WERI-Rb-1 (cell line): ENCODE data around the gene SLC32A1.
A peak's percentile ranks its signal among the peaks of the same experiment; 100 is the strongest.

ENCODE experiments used
- DNase-seq: peaks from one replicate; pipeline ENCODE4 v3.0.0-alpha.2; 2020
- H3K27ac ChIP-seq: fragments of 250-450 bp; sonication (Bioruptor Pico); 2 replicates; pipeline ENCODE4 v1.5.1; 2020; ENCODE audit warnings: mild to moderate bottlenecking, moderate library complexity
- H3K27me3 ChIP-seq: fragments of 250-450 bp; sonication (Bioruptor Pico); 2 replicates; pipeline ENCODE4 v1.5.1; 2021; ENCODE audit warnings: mild to moderate bottlenecking, low read depth, moderate library complexity; ENCODE audit not compliant: insufficient read depth, severe bottlenecking
- H3K36me3 ChIP-seq: fragments of 250-450 bp; sonication (Bioruptor Pico); 2 replicates; pipeline ENCODE4 v1.5.1; 2020; ENCODE audit warnings: mild to moderate bottlenecking, moderate library complexity
- H3K4me3 ChIP-seq: 2 replicates; pipeline ENCODE4 v1.5.1; 2011; ENCODE audit warnings: low read depth, mild to moderate bottlenecking, control low read depth, low read length
- H3K9me3 ChIP-seq: fragments of 250-450 bp; sonication (Bioruptor Pico); 2 replicates; pipeline ENCODE4 v1.5.1; 2021; ENCODE audit warnings: mild to moderate bottlenecking, moderate library complexity; ENCODE audit not compliant: severe bottlenecking
- TF ChIP-seq, protein P1 (sequence below): IDR thresholded peaks from 2 replicates; pipeline ENCODE4 v1.5.1; 2011; ENCODE audit warnings: low read depth, mild to moderate bottlenecking, control low read depth, inconsistent platforms, low read length

Gene SLC32A1

DNA sequence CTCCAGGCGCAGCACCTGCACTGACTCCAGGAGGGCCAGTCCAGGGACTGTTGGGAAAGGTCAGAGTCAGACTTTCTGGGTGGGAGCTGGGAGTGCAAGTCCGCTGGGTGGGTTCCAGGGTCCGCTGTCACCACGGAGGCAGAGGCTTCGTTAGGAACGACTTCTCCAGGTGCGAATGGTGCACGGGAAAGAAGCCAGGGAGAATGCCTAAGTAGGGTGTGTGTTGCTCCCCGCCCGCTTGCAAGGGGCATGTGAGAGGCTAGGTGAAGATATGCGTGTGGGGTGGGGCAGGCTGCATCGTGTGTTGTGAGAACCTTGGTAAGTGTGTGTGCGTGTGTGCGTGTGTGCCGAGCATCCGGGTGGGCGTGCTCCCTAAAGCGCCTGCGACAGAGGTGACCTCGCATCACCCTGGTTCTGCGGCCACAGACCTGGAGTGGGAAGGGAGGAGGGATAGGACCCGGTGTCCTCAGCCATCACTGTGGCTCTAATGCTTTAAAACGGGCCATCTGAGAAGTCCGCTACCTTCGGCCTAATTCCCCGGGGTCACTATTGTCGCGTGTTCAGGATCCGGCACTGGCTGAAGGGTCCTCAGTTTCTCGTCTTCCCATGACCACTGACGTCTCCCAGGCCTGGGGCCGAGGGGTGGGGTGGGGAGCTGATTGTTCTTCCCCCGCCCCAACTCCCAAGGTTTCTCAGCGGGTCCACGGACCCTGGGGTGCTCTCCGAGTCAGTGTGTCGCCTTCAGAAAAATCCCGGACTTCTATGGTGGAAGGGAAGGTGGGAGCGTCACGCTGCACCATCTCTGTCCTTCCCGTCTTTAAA, 6.1 kb downstream of the SLC32A1 start:
- TF ChIP-seq, protein P1, sequence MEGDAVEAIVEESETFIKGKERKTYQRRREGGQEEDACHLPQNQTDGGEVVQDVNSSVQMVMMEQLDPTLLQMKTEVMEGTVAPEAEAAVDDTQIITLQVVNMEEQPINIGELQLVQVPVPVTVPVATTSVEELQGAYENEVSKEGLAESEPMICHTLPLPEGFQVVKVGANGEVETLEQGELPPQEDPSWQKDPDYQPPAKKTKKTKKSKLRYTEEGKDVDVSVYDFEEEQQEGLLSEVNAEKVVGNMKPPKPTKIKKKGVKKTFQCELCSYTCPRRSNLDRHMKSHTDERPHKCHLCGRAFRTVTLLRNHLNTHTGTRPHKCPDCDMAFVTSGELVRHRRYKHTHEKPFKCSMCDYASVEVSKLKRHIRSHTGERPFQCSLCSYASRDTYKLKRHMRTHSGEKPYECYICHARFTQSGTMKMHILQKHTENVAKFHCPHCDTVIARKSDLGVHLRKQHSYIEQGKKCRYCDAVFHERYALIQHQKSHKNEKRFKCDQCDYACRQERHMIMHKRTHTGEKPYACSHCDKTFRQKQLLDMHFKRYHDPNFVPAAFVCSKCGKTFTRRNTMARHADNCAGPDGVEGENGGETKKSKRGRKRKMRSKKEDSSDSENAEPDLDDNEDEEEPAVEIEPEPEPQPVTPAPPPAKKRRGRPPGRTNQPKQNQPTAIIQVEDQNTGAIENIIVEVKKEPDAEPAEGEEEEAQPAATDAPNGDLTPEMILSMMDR: no peak
- Histone ChIP-seq H3K27me3 (peaks cover 89% of the 10 kb centered on the region), H3K9me3 (peaks cover 3% of the 10 kb centered on the region), H3K27ac (no peak overlapping the region), H3K36me3 (no peaks in the 10 kb centered on the region), H3K4me3 (peak overlapping the region; percentile 35)
- peak; percentile 7 for DNase-seq

DNA sequence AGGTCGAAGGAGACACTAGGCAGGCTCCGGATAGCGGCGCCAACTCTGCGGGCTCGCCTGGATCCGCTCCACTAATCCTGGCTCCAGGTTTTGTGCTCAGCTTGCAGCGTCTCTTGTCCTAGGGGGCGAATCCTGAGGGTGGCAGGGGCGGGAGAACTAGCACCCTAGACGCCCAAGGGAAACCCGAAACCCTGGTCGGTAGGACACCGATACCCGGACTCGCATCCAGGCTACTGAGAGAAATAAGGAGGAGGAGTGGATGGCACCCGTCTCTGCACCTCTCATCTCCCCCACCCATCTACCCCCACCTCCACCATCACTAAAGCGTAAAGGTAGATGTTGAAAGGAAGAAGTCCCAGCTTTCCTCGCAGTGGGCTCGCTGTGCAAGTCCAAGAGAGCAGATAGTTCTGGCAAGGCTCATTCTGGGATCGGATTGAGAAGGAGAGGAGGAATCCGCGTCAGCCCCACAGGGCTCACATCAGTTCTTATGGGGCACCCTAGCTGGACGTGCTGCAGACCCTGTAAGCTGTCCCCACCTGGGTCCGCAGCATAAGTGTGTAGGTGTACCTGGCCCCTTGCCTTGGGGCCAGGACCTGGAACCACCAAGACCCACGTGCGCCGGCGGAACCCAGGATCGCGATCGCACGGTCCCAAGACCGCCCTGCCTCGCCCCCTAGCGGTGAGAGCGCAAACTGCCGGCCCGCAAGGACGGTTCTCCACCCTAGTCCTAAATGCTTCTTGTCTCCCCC, 6.9 kb downstream of the SLC32A1 start:
- Histone ChIP-seq H3K4me3 (peak overlapping the region; percentile 35), H3K9me3 (peaks cover 3% of the 10 kb centered on the region), H3K27ac (no peak overlapping the region), H3K36me3 (no peaks in the 10 kb centered on the region), H3K27me3 (peaks cover 89% of the 10 kb centered on the region)
- TF ChIP-seq, protein P1: peak; percentile 97
- DNase-seq: peak; percentile 72

GRCh38 chr20:38731738-38732113, 7.4 kb downstream of the SLC32A1 start:
- H3K4me3 ChIP-seq: no peak overlapping the region

DNA sequence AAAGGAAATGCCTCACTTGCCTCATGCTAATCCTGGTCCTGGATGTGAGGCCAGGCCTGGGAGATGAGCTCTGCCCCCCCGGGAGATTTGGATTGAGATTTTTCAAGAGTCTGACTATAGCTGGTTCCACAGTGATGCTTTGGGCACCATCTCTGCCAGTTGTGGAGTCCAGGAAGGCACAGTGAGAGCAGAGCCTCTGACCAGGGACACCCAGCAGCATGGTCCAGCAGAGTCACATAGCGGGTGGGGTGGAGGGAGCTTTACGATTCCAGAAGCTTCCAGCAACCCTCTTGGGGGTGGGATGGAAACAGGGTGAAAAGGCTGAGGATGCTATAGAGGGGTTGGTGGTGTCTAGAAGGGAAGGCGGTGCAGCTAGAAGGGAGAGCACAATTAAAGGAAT, 8.7 kb downstream of the SLC32A1 start:
- DNase-seq: no peak
- peaks cover 3% of the 10 kb centered on the region for H3K9me3 ChIP-seq
- H3K4me3 ChIP-seq: no peak overlapping the region
- TF ChIP-seq, protein P1: no peak
- no peak overlapping the region for H3K27ac ChIP-seq
- H3K36me3 ChIP-seq: no peaks in the 10 kb centered on the region
- peaks cover 73% of the 10 kb centered on the region for H3K27me3 ChIP-seq

More at GRCh38 chr20:38731738-38732113, 7.4 kb downstream of the SLC32A1 start:
- Histone ChIP-seq H3K9me3 (peaks cover 3% of the 10 kb centered on the region), H3K27me3 (peaks cover 86% of the 10 kb centered on the region), H3K36me3 (no peaks in the 10 kb centered on the region), H3K27ac (no peak overlapping the region)
- TF ChIP-seq, protein P1: no peak
- DNase-seq: no peak

- Histone ChIP-seq H3K36me3 (no peaks in the 10 kb centered on the region), H3K27ac (no peak overlapping the region), H3K9me3 (no peaks in the 10 kb centered on the region), H3K4me3 (no peak overlapping the region), H3K27me3 (peaks cover 55% of the 10 kb centered on the region)
- DNase-seq: no peak
- TF ChIP-seq, protein P1: no peak
Measured at GRCh38 chr20:38735172-38735571, 10.9 kb downstream of the SLC32A1 start.
